HUES64 (cell line): ENCODE measurements around the gene DISC1.

ENCODE experiments used
- H3K27ac ChIP-seq: 2 replicates; pipeline ENCODE4 v1.7.0; 2013; ENCODE audit warnings: low read depth, low read length, inconsistent platforms
- H3K27me3 ChIP-seq: 2 replicates; pipeline ENCODE4 v1.6.1; 2013; ENCODE audit warnings: mild to moderate bottlenecking, low read length; ENCODE audit not compliant: insufficient read depth
- H3K36me3 ChIP-seq: 2 replicates; pipeline ENCODE4 v1.6.1; 2013; ENCODE audit warnings: mild to moderate bottlenecking, low read length; ENCODE audit not compliant: insufficient read depth
- H3K4me1 ChIP-seq: 2 replicates; pipeline ENCODE4 v1.6.1; 2013; ENCODE audit warnings: mild to moderate bottlenecking, low read length, moderate library complexity; ENCODE audit not compliant: insufficient read depth
- H3K4me3 ChIP-seq: 2 replicates; pipeline ENCODE4 v1.5.1; 2013; ENCODE audit warnings: mild to moderate bottlenecking, low read length, moderate library complexity
- H3K9ac ChIP-seq: 2 replicates; pipeline ENCODE4 v1.6.1; 2013; ENCODE audit warnings: mild to moderate bottlenecking, low read depth, low read length
- H3K9me3 ChIP-seq: 2 replicates; pipeline ENCODE4 v1.6.1; 2013; ENCODE audit warnings: low read depth, low read length; ENCODE audit not compliant: insufficient read depth
- WGBS: fragments of 150-250, 120-280 bp; methylation state at CpG from one replicate; pipeline ENCODE4 v1.1.7; 2013; ENCODE audit warnings: missing lambda C conversion rate; 5-methylcytosine and 5-hydroxymethylcytosine counted together

DISC1 gene

DNA sequence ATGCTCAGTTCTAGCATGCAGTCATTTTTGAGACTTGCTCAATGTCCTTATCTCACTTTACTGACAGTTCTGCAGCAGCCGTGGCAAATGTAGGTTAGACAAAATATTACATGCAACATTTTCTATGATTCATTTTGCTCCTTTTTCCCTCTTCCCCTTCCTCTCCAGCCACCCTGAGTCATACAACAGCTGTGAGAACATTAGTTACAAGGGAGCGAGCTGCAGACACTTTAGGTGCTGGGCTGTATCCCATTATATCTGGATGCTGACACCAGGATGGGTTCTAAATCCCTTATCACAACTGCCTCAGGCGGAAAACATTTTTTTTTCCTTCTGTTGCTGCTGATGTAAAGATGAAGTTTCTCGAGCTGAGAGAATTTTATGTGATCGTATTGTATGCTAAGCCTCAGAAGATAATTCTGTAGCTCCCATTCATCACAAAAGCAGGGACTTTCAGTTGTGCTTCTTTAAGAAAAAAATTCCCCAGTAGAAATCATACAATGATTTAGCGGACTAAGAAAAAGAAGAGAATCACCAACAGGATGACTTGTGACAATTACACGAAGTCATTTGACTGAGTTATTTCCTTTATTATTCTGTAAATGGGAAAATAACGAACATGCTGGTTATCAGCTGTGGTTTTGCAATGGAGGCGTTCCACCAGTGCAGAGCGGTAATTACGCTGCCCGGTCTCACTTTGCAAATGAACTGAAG, 345.0 kb downstream of the DISC1 start:
- no peak overlapping the region for H3K4me3 ChIP-seq
- no peaks in the 10 kb centered on the region for H3K9me3 ChIP-seq
- no peak overlapping the region for H3K9ac ChIP-seq
- H3K27me3 ChIP-seq: no peaks in the 10 kb centered on the region
- WGBS: 74% methylated on average over 9 of the region's 12 CpGs
- H3K27ac ChIP-seq: no peak overlapping the region
- no peaks in the 10 kb centered on the region for H3K36me3 ChIP-seq
- no peaks in the 10 kb centered on the region for H3K4me1 ChIP-seq

DNA sequence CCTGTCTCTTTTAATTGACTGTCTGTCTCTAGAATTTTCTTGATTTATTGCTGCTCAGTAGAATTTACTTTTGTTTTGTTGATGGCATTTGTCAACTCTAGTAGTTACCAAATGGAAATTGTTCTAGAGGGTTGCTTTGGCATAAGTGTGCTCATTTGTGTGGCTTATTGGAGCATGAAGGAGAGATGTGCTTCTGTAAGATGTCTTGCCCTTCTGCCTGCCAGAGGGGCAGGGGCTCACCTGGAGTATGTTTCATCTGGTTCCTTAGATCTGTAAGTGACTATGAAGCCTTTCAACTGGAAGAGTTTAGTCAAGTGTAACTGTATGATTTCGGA, 345.5 kb downstream of the DISC1 start:
- H3K27me3 ChIP-seq: no peaks in the 10 kb centered on the region
- H3K36me3 ChIP-seq: no peaks in the 10 kb centered on the region
- H3K27ac ChIP-seq: no peak overlapping the region
- no peak overlapping the region for H3K9ac ChIP-seq
- no peak overlapping the region for H3K4me3 ChIP-seq
- 92% methylated on average over 1 of the region's 1 CpG for WGBS
- H3K9me3 ChIP-seq: peaks cover 3% of the 10 kb centered on the region; the same call in 1 of the 2 replicates
- H3K4me1 ChIP-seq: no peaks in the 10 kb centered on the region

DNA sequence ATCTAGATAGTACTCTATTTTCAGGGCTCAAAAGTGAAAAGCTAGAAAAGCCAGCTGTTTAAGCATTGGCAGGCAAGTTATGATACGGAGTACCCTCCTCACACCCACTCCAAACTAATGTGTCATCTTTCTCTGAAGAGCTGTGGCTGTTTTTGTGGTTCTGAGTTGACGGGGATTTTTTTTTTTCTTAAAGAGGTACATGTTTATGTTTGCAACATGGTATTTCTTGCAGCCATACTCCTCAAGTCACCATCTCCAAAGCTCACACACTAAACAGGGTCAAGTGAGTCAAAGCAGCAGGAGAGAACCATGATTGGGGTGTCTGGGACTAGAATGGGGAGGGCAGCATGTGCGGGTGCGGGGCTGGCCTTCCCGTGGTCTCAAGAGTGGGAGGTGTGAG, 347.2 kb downstream of the DISC1 start:
- no peak overlapping the region for H3K4me3 ChIP-seq
- peaks cover 4% of the 10 kb centered on the region; the same call in 1 of the 2 replicates for H3K9me3 ChIP-seq
- H3K36me3 ChIP-seq: no peaks in the 10 kb centered on the region
- no peak overlapping the region for H3K9ac ChIP-seq
- WGBS: 98% methylated on average over 3 of the region's 5 CpGs
- H3K27me3 ChIP-seq: no peaks in the 10 kb centered on the region
- no peak overlapping the region for H3K27ac ChIP-seq
- H3K4me1 ChIP-seq: no peaks in the 10 kb centered on the region

DNA sequence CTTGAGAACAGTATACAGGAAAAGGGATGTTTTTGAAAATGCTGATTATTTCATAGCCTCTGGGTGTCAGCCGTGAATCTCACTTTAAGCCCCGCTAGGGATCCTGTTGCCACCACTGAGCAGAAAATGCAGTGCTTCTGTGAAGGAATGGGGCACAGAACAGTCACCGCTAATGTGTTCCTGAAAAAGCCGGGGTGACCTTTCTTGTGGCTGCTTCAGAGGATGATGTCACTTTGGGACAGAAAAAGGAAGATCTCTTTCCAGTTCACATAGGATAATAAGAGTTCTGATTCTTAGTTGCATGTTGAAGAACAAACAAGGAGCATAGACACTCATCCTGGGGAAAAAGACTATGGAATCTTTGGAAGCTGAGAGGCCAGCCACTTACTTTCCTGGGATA, 349.6 kb downstream of the DISC1 start:
- Histone ChIP-seq H3K9me3 (peaks cover 4% of the 10 kb centered on the region; the same call in 1 of the 2 replicates), H3K4me1 (no peaks in the 10 kb centered on the region), H3K36me3 (no peaks in the 10 kb centered on the region), H3K4me3 (no peak overlapping the region), H3K27ac (no peak overlapping the region), H3K27me3 (no peaks in the 10 kb centered on the region), H3K9ac (no peak overlapping the region)
- 94% methylated on average over 4 of the region's 4 CpGs for WGBS

DNA sequence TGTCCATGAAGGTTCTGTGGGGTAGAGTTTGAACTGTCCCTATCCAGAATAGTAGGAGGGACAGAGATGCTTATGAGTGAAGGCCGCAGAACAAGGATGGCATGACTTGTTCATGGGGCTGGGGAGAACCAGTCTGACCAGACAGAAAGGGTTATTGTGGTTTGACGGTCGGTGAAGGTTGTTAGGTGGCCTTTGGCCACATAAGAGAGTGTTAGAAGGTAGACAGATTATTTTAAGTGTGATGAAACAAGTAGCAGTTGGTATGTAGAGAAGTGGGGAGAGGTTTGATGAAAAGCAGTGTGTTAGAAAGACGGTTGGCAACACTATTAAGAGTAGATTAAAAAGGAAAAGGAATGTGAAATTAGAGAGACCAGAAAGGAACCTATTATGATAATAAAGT, 355.1 kb downstream of the DISC1 start:
- Histone ChIP-seq H3K27me3 (no peaks in the 10 kb centered on the region), H3K9me3 (peaks cover 4% of the 10 kb centered on the region; the same call in 1 of the 2 replicates), H3K36me3 (no peaks in the 10 kb centered on the region), H3K4me1 (0 out of 2 replicates have a peak, but pooled peaks cover 4% of the 10 kb centered on the region), H3K4me3 (no peak overlapping the region), H3K9ac (no peak overlapping the region), H3K27ac (no peak overlapping the region)
- 91% methylated on average over 4 of the region's 4 CpGs for WGBS

DNA sequence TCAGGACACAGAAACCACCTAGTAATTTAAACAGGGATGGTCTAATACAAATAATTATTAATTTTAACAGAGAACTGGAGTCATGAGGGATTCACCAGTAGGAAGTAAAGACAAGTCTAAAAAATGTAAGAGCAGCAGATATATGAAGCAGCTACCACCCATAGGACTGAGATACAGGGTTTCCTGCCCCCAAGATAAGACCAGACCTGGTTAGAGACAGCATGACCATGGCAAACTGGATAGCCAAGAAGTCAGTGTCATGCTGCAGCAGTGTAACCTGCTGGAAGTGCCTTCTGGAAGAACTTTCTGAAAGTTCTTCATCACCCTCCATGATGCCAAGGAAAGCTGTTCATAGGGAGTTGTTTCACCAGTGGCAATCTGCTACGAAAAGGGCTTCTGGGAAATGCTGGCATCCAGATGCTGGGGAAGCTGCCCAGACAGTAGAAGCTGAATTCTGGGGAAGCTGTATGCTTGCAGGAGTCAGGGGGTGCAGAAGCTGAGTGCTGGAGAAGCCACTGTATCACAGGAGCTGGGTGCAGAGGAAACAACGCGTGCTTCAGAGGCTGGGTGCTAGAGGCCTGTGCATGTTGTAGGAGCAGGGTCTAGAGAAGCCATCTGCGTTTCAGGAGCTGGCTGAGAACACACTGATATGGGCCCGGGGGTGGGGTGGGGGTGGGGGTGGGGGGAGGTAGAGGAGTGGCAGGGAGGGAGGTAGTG, 356.4 kb downstream of the DISC1 start:
- no peak overlapping the region for H3K4me3 ChIP-seq
- H3K27me3 ChIP-seq: no peaks in the 10 kb centered on the region
- H3K9ac ChIP-seq: no peak overlapping the region
- H3K9me3 ChIP-seq: no peaks in the 10 kb centered on the region
- H3K4me1 ChIP-seq: peaks cover 10% of the 10 kb centered on the region; the same call in 1 of the 2 replicates
- H3K36me3 ChIP-seq: no peaks in the 10 kb centered on the region
- 86% methylated on average over 4 of the region's 5 CpGs for WGBS
- H3K27ac ChIP-seq: no peak overlapping the region

DNA sequence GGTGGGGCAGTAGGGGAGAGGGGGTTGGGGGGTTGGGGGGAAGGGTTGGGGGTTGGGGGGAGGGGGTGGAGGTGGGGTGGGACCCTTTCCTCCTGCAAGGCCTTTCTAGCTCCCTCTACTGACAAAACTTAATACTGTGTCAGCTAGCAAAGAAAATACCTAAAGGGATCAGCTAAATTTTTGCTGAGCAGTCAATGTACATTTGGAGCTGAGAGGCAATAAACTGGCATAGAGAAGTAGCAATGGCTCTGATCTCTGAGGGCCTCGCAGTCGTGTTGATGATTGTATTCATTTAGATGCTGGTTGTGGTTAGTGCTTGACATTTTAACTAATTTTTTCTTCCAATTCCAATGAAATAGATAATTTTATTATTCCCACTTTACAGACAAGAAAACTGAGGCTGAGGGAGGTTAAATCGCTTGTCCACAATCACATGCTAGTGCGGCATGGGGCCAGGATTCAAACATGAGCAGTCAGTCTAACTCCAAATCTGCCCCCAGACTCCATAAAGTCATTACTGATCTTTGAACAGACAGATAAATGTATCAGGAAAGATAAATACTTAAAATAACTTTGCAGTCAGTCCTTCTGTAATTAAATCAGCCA, 357.1 kb downstream of the DISC1 start:
- Histone ChIP-seq H3K27ac (no peak overlapping the region), H3K4me3 (no peak overlapping the region), H3K9me3 (no peaks in the 10 kb centered on the region), H3K36me3 (no peaks in the 10 kb centered on the region), H3K4me1 (peaks cover 10% of the 10 kb centered on the region; the same call in 1 of the 2 replicates), H3K27me3 (no peaks in the 10 kb centered on the region), H3K9ac (no peak overlapping the region)
- WGBS: 87% methylated on average over 4 of the region's 4 CpGs

DNA sequence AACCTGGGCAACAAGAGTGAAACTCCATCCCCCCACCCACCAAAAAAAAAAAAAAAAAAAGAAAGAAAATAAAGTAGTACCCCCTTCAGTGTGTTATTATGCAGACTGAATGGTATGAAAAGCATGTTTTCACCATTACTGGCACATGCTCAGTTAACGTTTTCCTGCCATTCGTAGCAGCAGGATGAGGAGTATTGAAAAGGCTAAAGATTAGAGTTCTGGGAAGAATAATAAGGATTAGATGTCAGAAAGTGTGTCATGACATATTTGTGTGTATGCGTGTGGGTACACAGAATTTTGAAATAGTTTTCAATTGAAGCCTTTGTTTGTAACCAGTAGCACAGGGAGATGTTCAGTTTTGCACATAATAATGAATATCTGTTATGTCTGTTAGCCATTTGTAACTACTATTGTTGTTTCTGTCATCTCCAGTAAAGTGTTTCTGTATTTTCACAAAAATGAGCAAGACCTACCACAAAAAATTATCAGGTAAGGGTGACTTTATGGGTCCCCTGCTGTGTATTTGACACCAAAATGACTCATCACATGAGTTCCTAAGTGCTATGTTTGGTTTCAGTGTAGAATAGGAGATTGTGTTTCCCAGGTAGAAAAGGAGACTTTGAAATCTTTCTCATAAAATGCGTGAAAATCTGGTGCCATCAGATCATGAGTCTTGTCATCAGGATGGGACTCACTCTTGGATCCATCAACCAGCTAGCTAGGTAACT, 358.9 kb downstream of the DISC1 start:
- Histone ChIP-seq H3K9me3 (no peaks in the 10 kb centered on the region), H3K36me3 (no peaks in the 10 kb centered on the region), H3K9ac (no peak overlapping the region), H3K27ac (no peak overlapping the region), H3K4me3 (no peak overlapping the region), H3K4me1 (peaks cover 10% of the 10 kb centered on the region; the same call in 1 of the 2 replicates), H3K27me3 (no peaks in the 10 kb centered on the region)
- WGBS: 95% methylated on average over 4 of the region's 4 CpGs

DNA sequence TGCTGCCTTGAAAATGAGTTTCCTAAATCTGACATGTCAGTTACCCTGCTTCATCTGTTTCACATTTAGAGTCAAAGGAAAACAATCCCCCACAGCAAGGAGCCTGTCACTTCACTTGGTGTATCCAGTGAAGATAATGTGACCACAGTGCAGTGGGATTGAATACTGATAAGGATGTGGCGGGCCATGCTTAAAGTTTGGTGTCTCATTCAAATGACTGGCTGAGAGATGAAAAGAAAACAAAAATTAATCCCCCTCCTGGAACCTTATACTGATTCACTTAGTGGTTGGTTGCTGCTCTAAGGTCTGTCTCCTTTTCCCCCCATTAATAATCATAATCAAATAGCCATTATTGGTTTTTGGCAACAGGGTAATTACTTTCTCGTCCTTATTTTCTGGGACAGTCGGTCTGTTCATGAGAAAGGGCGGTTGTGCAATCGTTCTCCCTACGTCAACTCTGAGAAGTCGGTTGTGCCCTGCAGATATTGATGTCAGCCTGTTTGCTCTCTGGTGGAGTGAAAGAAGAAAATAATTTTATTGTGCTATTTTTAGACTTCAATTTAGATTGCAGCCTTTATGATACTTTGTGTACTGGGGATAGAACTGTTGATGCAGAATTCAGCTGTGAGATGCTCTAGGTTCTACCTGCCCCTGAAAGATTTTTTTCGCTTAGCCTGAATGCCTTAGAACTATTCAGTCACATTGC, 360.2 kb downstream of the DISC1 start:
- Histone ChIP-seq H3K9ac (no peak overlapping the region), H3K36me3 (no peaks in the 10 kb centered on the region), H3K27me3 (no peaks in the 10 kb centered on the region), H3K4me1 (peaks cover 10% of the 10 kb centered on the region; the same call in 1 of the 2 replicates), H3K9me3 (no peaks in the 10 kb centered on the region), H3K27ac (no peak overlapping the region), H3K4me3 (no peak overlapping the region)
- 89% methylated on average over 8 of the region's 8 CpGs for WGBS

DNA sequence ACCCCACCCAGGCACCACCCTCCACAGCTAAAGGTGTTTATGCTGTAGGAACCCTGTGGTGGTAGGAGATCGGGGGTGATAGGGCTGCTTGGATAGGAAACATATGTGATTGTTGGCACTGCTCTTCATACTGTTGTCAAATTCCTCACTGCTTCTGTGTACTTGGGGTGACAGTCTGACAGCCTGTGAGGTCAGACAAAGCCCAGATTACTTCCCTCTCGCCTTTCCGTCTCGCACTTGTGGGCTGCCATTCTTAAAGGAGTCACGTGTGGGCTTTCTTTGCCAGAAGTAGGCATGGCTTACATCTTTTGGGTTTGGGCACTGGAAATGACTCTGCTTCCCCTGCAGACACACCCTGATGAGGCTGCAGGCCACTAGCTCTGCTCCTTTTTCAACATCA, 363.8 kb downstream of the DISC1 start:
- Histone ChIP-seq H3K4me3 (no peak overlapping the region), H3K4me1 (peaks cover 6% of the 10 kb centered on the region; the same call in 1 of the 2 replicates), H3K36me3 (no peaks in the 10 kb centered on the region), H3K27ac (no peak overlapping the region), H3K9ac (no peak overlapping the region), H3K27me3 (no peaks in the 10 kb centered on the region), H3K9me3 (no peaks in the 10 kb centered on the region)
- WGBS: 82% methylated on average over 5 of the region's 5 CpGs
